Inferior parietal cortex (tissue), 1 donor: ENCODE results near the gene NHLRC2.
A peak's percentile ranks its signal among the peaks of the same experiment; 100 is the strongest.
"Not testable (repeated sequence)": the region's sequence is repeated elsewhere in the genome, so short reads cannot be mapped to it uniquely, and the experiment has no call there.

ENCODE experiments used
- DNase-seq: peaks from one replicate; pipeline ENCODE4 v3.0.0-alpha.2; 2016; ENCODE audit errors: extremely low spot score

Gene NHLRC2, protein sequence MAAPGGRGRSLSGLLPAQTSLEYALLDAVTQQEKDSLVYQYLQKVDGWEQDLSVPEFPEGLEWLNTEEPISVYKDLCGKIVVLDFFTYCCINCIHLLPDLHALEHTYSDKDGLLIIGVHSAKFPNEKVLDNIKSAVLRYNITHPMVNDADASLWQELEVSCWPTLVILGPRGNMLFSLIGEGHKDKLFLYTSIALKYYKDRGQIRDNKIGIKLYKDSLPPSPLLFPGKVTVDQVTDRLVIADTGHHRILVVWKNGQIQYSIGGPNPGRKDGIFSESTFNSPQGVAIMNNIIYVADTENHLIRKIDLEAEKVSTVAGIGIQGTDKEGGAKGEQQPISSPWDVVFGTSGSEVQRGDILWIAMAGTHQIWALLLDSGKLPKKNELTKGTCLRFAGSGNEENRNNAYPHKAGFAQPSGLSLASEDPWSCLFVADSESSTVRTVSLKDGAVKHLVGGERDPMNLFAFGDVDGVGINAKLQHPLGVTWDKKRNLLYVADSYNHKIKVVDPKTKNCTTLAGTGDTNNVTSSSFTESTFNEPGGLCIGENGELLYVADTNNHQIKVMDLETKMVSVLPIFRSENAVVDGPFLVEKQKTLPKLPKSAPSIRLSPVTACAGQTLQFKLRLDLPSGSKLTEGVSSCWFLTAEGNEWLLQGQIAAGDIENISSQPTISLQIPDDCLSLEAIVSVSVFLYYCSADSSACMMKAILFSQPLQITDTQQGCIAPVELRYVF

DNA sequence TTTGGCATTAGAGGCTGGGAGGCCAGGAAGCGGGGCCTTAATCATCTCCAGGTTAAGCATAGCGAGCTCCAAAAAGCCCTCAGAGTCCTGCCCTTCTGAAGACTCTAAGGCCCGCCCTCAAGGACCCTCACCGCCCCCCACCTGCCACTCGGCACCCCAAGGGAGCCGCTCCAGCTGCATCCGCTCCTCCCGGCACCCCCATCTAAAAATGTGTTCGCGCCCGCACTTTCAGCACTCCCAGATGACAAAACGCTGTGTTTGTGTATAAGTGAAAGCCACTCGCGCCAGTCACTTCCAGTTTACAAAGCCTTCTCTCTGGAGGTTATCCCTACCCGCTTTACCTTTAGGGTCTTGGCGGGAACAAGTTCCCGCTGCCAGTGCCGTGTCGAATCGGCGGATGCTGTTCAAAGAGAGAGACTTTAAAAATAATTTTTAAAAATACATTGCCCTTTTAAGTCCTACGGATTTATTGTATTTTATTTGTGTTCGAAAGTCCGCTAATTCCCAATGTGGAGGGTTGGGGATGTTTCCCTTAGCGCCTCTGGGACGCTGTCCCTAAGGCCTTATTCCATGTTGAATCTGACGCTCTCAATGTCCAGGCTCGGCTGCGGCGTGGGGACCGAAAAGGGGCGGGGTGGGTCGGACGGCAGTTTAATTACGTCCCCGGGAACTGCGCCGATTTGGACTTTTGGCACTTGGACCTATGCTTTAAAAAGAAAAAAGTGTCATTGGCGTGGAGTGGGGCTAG lies at the start of gene NHLRC2, which contains the start of gene DCLRE1A:
Gene NHLRC2 (plus strand): TSS at position 649 of the 748 bp plus-strand sequence. CDS start 212 bp downstream, outside the sequence.
Gene DCLRE1A (minus strand): TSS at position 70 of the 748 bp plus-strand sequence. CDS start 900 bp downstream, outside the sequence.
- peak; percentile 82 for DNase-seq

DNA sequence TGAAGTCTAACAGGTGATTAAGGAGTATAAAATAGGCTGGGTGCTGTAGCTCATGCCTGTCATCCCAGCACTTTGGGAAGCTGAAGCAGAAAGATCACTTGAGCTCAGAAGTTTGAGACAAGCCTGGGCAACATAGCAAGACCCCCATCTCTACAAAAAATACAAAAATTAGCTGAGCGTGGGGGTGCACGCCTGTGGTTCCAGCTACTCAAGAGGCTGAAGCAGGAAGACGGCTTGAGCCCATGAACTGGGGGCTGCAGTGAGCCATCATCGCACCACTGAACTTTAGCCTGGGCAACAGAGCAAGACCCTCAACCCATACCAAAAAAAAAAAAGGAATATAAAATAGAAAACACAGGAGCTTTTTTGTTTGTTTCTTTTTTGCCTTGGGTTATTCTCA lies 48.0 kb upstream of the NHLRC2 start:
- DNase-seq = no peak

DNA sequence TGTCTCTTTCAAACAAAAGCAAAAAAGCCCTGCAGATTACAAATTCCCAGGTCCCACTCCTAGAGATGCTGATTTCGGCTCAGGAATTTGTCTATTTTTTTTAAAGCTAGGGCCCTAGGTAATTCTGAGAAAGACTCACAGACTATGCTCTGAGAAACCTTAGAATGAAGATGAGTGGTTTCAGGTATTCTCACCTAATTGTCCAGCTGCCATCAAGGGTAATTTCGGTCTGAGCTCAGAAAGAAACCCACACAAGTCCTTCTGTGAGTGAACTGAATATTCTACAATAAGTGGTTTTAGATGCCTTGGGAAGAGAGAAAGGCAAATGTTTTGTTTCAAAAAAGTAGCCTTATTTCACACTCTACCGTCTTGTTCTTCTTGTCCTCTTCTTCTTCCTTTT lies 46.3 kb upstream of the NHLRC2 start:
- no peak for DNase-seq

DNA sequence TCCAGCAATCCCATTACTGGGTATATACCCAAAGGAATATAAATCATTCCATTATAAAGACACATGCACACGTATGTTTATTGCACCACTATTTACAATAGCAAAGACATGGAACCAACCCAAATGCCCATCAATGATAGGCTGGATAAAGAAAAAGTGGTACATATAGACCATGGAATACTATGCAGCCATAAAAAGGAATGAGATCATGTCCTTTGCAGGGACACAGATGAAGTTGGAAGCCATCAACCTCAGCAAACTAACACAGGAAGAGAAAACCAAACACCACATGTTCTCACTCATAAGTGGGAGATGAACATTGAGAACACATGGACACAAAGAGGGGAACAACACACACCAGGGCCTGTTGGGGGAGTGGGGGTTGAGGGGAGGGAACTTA lies 39.8 kb upstream of the NHLRC2 start:
- not testable (repeated sequence) for DNase-seq

DNA sequence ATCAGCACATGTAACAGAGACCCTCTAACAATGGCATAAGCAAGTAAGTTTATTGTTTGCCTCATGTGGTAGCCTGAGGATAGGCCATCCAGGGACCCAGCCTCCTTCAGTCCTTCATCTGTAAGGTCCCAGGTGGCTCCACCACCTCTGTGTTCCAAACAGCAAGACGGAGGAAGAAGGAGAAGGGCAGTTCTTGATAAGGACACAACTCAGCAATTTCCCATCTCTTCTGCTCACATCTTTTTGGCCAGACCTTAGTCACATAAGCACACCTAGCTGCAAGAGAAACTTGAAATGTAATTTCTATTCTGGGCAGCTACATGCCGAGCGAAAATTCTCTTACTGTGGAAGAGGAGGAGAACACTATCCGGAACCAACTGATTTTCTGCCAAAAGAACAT lies 34.5 kb upstream of the NHLRC2 start:
- DNase-seq = no peak

DNA sequence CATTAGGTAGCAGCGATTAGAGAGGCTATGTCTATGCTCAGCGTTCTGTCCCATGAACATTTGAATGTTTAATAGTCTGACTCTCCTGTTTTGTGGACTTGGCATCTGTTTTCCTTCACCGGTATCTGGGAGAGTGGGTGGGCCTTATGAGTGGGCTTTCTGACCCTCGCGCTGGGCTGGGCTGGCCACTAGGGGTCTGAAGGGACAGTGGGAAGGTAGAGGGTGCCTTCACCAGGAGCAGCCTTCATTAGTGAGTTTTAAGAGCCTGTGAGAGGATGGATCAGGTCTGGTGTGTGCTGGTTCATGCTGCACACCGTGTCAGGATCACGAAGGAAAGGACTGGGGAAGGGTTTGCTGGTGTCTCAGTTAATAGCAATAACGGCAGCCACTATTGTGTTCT lies 34.0 kb upstream of the NHLRC2 start:
- DNase-seq = no peak

DNA sequence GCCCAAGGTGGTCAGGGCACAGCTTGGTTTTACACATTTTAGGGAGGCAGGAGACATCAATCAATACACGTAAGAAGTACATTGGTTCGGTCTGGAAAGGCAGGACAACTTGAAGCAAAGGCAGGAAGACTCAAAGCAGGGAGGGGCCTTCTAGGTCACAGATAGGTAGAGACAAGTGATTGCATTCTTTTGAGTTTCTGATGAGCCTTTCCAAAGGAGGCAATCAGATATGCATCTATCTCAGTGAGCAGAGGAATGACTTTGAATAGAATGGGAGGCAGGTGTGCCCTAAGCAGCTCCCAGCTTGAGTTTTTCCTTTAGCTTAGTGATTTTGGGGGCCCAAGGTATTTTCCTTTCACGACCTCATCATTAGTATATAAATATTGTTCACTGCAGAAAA lies 33.2 kb upstream of the NHLRC2 start:
- DNase-seq = not testable (repeated sequence)

DNA sequence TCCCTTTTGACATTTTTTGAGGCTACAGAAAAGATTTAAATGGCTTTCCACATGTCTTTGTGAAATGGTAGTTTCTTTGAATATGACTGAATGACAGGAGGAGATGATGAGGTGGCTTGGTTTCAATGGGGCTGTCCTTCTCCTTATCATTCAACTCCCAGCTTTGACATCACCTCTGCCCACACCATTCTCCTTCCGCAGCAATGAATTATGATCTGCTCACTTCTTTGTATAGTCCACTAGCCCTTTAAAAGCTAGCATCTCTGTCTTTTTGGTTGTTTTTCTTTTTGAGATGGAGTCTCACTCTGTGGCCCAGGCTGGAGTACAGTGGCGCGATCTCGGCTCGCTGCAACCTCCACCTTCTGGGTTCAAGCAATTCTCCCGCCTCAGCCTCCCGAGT lies 32.3 kb upstream of the NHLRC2 start:
- no peak for DNase-seq

DNA sequence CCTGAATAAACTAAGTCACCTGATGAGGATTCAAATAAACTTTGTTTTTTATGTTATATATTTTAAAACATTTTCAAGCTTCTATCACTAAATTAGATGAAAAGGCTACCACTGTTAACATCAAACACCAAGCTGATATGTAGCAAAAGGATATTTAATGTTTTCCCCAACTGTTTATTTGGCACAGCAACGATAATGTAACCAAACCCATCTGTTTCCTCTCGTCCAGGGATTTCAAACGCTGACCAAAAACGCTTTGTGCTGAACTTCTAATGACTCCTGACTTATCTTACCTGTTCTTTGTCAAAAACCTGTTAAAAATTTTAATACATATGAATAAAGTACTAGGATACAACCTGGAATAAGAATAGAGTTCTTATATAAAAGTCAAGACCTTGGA lies 31.1 kb upstream of the NHLRC2 start:
- DNase-seq = no peak

DNA sequence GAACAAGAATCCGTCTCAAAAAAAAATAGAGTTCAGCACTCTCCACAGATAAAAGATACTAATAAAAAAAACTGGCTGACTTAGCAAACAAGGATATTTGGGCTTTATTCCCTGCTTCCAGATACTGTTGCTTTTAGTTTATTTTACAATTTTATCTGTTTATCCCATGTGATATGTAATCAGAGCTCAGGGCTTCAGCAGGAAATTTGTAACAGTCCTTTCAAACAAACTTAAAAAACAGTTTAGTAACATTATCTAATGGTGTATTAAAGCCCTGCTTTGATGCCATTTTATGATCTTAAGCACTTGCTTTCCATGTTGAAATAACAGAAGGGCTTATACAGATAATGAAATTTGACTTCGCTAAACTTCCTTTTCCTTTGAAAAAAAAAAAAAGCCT lies 28.7 kb upstream of the NHLRC2 start:
- DNase-seq = no peak

DNA sequence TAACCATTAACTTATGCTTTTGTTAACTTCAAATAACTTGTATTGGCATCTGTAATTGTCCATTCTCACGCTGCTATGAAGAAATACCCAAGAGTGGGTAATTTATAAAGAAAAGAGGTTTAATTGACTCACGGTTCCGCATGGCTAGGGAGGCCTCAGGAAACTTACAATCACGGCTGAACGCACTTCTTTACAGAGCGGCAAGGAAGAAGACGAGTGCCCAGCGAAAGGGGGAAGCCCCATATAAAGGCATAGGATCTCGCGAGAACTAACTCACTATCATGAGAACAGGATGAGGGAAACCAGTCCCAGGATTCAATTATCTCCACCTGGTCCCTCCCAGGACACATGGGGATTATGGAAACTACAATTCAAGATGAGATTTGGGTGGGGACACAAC lies 25.9 kb upstream of the NHLRC2 start:
- DNase-seq = not testable (repeated sequence)

DNA sequence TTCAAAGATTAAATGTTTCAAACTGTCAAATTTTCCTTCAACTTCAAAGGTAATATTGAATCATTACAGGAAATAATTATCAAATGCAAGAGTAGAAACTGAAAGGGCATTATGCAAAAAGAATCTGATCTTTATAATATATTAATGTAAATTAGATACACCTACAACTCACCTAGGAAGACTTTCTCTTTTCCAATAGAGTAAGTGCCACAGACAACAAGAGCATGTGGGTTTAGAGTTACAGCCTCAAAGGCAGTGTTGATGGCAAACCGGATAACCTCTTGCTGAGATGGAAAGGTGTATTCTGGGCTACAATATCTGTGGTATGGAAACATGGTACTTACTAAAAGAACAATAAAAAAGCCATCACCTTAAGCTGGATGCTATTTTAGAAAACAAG lies 12.3 kb upstream of the NHLRC2 start:
- no peak for DNase-seq

DNA sequence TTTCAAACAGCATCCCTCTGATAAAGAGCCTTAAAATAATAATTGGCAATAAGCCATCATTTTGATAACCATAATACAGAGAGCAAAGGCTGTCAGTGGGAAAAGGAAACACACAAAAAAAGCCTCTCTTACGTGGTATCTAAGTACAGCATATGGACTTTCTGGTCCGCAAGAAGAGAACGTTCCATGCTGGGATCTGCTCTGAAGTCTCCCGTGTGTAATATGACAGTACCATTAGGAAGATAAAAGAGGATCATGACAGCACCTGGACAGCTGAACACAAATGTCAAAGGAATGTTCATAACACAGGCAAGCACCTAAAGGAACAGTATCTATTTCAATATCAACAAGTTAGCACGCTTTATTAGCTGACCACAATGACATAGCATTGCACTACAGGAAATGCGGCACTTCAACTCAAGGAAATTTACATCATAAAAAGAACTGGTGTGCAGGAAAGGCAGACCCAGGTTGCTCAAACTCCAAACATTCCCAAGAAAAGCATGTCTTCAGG lies 10.4 kb upstream of the NHLRC2 start:
- DNase-seq = no peak

DNA sequence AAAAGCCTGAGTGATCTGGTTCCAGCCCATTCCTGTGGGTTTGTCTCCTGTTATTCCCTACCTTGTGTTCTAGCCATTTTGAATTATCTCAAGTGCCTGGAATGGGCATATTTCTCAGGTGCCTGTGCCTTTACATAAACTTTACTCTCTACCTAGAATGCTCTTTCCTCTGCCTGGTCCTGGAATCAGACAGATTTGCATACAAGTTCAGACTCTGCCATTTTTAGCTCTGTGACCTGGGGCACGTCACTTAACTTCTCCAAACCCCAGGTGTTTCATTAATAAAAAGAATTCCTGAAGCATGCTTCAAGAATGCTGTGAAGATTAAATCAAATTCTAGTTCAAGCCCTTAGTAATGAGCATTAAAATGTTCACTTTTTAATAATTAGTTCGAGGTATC lies 8.4 kb upstream of the NHLRC2 start:
- DNase-seq = no peak

DNA sequence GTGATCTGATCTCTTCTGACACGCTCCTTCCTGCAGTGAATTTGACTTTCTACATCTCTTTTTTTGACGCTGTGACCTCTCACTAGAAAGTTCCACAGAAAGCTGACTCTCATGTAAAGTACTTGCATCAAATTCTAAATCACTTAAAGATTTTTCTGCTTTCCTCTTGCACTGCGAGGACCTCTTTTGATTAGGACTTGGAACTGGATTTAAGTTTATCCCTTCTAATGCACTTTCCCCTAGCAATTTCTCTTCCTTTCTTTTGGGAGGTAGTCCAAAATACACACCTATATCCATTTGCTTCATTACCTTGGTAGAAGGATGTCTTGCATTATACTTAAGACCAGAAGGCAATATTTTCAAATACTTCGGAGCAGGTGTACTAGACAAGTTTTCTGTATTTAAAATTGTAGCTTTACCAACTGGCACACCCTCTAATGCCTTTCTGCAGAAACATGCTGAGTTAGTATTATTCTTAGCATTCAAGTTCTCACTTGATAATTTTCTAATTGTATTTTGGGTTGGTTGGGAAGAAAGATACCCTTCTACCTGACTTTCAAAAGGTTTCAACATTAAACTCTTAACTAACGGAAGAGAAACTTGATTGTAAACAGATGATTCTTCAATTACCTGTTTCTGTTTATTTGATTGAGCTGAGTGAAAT lies 5.2 kb upstream of the NHLRC2 start:
- no peak for DNase-seq

DNA sequence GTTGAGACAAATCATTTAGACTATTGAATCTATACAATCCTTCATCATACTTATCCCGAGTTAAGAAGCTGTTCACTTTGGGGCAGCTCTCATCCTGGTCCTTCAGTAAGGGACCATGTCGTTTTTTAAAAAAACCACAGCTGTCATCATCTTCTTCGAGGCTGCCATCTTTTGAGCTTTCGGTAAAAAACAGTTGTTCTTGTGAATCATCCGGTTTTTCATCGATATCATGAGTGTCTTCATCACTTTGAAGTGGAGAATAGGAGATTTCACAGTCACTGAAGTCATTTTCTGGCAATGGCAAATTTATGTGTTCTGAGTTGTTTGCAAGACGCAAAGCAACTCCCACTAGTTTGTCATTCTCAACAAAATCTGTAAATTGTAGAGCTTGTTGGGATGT lies 4.5 kb upstream of the NHLRC2 start:
- no peak for DNase-seq

DNA sequence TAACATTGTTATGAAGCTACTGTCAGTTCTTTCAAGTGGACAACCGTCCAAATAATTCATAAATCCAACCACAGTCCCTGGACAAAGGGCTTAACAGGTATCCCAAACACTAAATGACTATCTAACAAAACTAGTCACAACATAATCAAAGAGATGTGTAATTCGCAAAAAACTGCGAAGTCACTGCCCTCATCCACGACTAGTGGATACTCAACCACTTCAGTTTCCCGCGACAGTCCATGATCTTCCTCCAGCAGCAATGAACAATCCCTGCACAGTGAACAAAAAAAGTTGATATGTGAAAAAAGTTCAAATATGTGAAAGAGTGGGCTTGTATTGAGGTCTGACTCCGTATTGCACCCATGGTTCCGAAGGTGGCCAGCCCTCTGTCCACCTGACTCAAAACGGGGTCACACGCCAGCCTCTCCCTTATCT lies 866 bp upstream of the NHLRC2 start:
- DNase-seq = peak; percentile 53

DNA sequence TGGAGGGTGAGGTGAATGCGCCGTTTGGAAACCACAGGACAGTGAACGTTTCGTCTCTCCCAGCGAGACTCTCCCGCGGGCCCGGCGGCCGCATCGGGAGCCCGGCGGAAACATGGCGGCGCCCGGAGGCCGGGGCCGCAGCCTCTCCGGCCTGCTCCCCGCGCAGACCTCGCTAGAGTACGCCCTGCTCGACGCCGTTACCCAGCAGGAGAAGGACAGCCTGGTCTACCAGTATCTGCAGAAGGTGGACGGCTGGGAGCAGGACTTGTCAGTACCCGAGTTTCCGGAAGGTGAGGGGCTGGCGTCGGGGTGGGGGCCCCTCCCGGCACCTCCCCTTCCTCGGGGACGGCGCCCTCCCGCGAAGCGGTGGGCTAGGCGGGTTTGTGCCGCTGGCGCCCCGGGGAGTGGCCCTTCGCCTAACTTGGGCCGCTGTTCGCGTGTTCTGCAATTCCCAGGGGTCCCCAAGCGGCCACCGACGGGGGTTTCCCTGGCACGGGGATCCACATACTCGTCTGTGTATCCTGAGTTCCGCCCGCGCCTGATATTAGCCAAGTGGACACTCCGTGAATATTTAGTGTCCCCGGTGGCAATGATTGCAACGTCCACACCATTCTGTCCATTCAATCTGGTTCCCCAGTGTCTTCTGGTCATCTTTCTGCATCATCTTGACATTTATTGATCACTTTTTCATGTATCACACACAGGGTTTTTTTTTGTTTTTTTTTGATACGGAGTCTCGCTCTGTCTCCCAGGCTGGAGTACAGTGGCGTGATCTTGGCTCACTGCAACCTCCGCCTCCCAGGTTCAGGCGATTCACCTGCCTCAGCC lies 514 bp downstream of the NHLRC2 start:
- peak; percentile 41 for DNase-seq

DNA sequence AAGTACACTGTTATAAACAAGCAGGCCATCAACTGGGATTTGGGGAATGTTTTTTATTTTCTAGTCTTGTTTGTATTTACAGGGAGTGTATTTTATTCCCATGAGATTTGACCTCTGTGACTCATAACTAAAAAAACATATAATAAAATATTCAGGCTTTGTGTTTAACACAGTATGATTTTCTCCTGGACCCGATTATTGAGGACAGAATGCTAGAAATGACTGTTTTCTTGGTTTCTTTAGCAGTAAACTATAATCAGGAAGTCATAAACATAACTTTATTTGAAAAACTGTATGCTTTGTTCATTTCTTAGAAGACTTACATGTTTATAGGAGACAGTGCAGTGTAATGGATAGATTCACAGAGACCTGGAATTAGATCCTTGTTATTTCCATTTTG lies 2.1 kb downstream of the NHLRC2 start:
- DNase-seq = no peak

DNA sequence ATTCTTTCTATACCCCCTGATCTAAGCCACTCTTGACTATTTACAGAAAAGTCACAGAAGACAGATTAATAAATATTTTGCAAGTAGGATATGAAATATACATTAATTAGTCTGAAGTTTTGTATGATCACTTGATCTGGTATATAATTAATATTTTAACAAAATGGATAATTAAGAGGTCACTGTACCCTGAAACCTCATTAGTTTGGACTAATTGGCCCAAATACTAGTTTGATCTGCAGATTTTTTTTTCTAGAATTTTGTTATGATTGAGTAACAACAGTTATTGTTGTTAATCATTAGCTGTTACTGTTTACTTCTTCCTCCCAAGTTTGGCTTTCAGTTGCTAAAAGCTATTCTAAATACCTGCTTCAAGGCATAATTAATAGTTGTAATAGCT lies 2.7 kb downstream of the NHLRC2 start:
- no peak for DNase-seq

DNA sequence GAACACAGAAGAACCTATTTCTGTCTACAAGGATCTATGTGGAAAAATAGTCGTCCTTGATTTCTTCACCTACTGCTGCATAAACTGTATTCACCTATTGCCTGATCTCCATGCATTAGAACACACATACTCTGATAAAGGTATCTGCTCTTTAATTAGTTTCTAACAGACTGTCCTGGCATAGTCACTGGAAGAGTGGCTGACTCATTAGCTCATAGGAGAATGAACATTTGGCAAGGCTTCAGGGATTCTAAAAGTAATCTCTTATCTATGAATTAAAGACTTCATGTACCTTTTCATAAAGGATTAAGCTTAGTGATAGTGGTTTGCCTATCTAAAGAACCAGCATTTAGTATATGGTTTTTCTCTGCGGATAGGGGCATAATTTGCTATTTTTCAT lies 4.1 kb downstream of the NHLRC2 start:
- no peak for DNase-seq
